DMS53 (cell line): ENCODE measurements around the gene ALK.

Experiments
- DNase-seq: peaks from one replicate; lab custom pipeline; 2025; lab: John Stamatoyannopoulos, UW

Gene ALK

GRCh38 chr2:29611850-29612249 lies 309.5 kb downstream of the ALK start:
- peak; percentile 48 for DNase-seq

GRCh38 chr2:29611261-29611660 lies 310.1 kb downstream of the ALK start:
- no peak for DNase-seq

GRCh38 chr2:29610569-29610968 lies 310.8 kb downstream of the ALK start:
- no peak for DNase-seq

DNA sequence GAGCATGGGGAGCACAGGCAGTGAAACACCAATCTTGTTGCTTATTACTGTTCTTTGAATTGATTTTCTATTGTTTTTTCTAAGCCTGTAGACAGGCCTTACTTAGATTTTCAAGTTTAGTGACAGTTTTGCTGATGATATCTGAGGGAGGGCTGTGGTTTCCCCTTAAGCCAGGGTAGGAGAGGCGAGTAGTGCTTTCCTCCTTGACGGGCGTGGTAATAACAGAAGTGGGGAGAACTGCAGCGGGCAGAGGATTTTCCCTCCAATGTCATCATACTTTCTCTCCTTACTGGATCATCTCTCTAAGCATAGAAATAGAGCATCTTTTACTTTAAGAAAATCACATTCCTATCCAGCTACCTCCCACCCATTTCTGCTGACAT lies 314.4 kb downstream of the ALK start:
- no peak for DNase-seq

DNA sequence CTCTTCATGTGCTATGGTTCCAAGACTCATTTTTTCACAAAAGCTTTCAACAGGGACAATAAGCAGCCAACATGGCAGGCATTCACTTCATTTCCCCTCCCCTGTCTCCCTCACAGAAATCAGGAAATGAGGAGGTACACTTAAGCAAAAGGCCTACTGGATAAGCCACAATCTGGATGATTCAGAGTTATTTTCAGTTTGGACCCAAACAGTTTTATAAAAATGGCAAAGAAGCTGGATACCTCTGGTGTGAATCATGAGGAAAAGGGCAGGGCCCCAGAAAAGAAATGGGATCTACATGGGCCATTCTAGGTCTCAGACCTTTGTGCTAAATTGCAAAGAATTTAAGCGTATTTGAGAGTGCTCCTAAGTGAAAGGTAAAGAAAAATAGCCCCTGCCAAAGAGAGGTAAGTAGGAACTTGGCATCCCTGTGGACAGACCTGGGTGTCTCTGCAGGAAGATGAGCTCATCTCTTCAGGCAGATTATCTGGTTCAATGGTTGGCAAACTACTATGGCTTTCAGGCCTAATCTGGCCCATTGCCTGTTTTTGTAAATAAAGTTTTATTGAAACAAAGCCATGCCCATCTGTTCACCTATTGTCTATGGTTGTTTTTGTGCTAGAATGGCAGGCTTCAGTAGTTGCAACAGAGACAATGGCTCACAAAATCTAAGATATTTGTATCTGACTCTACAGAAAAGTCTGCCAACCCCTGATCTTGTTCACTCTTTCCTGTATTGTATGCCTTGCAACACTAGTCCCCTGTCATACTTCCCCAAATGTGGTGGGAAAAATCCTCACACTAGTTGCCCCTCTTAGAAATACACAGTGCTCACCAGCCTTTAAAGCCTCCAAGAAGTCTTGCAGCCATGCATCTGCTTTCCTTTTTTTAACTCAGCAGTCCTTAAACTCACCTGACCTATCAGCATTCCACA lies 315.0 kb downstream of the ALK start:
- no peak for DNase-seq

- DNase-seq, result no peak
These were observed 318.0 kb downstream of the ALK start for GRCh38 chr2:29603341-29603740.

- DNase-seq, result no peak
These were observed 319.5 kb downstream of the ALK start for GRCh38 chr2:29601872-29602271.

GRCh38 chr2:29601321-29601720 lies 320.1 kb downstream of the ALK start:
- no peak for DNase-seq

- DNase-seq, result no peak
These were observed 321.4 kb downstream of the ALK start for GRCh38 chr2:29599946-29600345.

GRCh38 chr2:29598978-29599377 lies 322.4 kb downstream of the ALK start:
- DNase-seq, result no peak

DNA sequence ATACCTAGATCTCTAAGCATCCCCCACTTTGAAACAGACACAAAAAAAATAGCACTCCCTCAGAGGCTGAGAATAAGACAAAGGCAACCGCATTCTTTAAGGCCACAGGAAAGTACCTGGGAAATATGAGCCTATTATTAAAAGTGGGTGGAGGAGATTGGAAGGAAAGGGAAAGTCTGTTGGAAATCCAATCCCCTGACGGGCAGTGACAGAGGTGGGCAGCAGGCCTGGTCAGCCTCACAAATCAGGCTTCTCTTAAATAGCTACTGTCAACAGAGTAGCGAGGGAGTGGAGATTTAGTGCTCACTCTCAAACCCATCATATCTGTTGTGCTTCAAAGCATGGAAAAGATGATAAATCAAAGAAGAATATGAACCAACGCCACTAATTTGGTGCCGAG lies 324.4 kb downstream of the ALK start:
- DNase-seq, result no peak

DNA sequence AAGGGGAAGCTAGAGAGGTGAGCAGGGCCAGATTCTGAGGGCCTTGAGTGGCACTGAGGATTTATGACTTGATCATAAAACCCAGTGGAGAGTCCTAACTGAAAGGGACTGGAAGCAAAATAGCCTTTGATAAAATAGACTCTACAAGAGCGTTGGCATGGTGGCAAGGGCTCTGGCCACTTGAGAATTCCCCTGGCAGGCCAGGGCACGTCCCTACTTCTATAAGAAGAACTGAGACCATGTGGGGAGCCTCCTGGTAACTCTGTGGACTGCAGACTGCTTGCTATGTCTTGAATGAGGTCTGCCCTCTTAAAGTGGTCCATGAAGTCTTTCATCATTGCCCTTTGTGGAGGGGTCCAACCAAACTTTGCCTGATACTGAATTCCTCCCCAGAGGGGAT lies 324.8 kb downstream of the ALK start:
- DNase-seq, result no peak

GRCh38 chr2:29591600-29591999 lies 329.8 kb downstream of the ALK start:
- no peak for DNase-seq

DNA sequence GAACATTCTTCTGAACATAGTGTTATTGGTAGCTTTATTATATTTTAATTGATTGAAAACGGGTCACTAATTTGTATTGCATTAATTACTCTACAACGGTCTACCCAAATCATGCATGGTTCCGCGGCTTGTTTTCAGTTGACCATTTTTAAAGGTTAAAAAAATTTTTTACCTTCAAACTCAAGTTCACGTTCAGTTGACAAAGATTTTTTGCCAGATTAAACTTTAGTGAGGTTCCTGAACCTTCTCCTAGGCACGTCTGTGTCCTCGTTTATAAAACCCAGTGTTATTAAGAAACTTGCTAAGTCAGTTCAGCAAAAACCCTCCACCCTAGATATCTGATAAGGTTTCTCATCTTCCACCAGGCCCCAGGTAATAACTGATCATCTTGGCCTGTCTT lies 331.2 kb downstream of the ALK start:
- no peak for DNase-seq

DNA sequence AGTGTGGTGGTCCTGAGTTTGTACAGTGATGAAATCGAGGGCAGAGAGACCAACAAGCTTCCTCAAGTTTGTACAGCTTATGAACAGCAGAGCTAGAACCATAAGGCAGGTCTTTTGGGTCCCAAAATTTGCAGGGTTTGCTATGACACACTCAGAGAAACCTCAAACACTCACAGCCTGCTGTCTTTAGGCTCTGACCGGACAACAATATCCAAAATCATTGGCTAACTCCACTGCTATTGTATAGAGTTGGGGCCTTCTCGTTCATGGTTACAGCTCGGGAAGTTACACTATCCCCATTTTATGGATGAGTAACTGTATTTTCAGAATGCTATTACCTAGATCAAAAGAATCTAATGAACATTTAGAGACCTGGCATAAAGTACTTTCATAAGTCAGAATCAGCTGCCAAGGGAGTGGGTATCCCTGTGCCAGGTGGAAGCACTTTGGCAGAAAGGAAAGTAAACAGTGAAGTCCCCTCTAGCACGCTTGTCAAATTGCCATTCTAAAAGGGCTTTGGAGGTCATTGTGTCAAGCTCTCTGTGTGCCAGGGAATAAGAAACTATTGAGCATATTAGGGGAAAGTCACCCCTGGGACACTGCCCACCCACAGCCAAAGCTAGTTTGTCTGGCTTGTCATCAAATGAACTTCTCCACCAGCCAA lies 331.8 kb downstream of the ALK start:
- DNase-seq, result no peak

DNA sequence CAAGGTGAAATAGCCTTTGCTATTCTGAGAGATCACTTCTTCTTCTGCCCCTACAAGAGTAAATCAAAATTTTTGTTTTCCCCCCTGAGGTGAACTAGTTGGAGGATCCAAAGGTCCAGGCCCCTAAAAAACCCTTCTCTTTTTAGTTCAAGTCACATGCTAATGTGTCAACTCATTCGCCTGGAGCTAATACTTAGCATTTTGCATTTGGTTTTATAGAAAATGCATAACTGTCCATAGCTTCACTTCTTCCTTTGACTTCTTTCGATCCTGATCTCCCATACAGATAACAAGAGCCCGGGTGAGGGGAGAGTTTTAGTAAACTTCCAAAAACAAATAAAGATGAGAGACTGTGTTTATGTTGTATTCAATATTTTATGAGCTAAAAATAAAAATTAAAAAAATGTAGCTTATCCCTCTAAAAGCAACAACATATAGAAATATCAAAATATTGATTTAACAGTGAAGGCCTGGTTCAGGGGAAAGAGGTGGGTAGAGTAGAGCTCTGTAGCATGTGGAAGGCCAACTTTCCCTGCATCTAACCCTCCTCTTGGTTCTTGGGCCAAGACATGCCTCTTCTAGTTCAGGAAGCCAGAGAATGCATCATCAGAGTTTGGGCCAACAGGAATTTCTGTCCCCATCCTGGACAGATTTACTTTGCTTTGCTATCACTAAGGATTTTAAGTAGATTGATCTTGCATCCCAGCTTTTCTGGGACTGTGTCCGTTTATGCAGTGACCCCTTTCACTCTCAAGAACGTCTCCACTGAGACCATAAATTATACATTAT lies 333.8 kb downstream of the ALK start:
- DNase-seq, result no peak

DNA sequence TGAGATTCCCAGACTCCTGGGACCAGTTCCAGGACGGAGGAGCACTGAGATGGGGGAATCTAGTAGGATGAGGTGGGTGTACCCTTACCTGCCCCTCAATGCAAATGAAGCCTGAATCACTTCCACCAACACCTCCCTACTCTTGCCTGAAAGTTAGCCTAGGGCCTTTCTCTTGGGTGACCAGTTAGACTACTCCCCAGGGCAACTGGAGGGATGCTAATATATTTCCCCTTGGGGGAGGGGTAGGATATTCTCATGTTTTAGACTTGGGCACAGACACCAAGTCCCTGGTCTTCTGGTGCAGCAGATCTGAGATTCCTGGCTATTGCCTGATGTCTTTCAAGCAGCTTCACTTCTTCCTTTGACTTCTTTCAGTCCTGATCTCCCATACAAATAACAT lies 334.5 kb downstream of the ALK start:
- no peak for DNase-seq

DNA sequence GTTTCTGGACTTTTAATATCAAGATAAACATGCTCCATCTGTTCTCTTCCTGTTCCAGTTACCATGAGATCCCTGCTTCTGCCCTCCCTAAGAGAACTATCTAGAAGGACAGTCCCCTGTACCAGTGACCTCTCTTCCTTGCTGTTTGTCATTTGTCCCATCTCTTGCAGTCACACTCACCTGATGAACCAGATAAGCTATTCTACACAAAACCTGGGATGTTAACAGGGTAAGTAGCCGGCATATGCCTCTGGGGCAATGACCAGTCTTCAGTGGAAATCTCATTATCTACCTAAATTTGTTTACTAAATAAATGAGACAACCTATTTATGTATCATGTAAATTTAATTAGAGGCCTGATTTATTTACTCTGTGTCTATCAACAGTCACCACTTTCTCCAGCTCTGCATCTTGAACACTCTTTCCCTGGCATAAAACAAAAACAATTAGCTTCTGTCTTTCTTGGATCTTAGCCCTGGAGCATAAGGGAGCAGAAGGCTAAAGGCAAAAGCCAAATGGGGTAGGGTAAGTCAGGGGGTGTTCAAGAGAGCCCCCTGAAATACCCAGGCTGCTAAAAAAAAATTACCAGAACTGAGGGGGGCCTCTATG lies 337.7 kb downstream of the ALK start:
- peak; percentile 45 for DNase-seq

DNA sequence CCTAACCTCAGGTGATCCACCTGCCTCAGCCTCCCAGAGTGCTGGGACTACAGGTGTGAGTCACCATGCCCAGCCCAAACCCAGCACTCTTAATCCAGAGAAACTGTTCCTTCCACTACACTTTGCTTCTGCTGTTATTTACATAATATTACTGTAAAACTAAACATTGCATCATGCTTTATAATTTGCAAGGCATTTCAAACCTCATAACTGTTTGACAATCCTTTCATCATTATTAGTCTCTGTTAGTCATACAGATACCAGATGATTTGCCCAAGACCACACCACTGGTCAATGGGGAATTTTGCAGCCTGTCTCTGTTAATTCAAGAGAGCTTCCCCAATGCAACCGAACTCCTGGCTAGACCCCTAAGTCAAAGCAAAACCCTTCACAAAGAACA lies 338.3 kb downstream of the ALK start:
- peak; percentile 59 for DNase-seq

DNA sequence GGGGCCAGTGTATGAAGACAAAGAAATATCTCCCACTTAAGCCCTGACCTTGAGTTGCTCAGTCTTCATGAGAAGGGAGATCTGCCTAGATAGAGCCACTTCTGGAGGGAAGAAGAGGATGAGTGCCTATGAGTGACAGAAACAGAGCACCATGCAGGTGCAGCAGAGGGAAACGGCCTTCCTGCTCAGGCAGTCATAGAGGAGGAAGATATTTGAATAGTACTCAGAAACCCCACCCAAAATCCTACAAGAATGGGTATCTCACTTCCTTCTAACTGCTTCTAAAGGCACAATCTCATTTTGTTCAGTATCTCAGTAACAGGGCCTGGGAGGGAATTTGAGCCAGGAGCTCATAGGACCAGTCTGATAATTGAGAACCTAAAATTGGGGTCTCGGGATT lies 339.3 kb downstream of the ALK start:
- DNase-seq, result no peak

DNA sequence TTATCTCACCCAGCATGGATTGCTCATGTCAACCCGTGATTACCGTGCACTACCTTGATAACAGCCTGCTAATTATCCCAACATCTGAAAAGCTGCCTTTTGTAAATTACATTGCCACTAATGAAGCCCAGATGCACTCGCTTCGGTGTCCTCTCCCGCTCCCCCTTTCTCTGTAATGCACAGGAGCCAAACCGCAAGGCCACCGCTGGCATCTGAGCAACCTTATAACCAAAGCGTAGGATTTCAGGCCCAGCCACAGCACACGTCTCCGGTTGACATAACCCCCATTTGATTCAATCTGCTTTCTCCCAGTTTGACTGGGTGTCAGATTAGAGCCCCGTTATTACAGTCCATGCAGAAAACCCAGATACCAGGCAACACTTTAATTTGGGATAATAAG lies 341.2 kb downstream of the ALK start:
- no peak for DNase-seq

DNA sequence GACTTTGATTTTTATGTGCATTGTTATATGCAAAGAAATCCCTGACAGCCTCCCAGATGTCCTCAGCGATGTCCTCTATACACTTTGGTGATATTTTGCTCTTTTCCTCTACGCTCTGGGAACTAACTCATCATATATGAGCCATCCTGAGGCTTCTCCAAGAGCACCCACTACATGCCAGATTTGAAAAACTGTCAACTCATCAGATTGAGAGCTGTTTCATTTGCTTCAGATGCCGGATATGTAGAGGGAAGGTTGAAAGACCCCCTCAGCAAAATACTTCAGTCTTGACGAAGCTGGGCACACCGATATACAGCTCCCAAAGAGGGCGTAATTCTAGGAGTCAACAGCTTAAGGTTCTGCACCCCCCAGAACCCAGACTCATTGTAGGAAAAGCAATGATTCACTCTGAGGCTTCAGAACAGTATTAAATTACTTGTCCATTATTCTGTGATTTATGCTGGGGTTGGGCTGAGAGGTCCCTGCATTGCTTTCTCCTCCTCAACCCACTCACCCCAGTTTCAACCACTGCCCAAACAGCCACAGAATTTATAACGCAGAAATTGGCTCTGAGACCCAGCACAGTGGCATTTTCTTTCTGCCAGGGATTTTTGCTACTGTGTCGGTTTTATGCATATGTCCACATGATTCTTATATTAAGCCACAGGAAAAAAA lies 341.8 kb downstream of the ALK start:
- DNase-seq, result no peak
